HG03469 (cell line): ENCODE results near the gene IL17RA.

ENCODE experiments used
- ATAC-seq: cut with Tn5 transposase; IDR thresholded peaks from one replicate; pipeline ENCODE4 v1.9.1; 2021; ENCODE audit warnings: mild to moderate bottlenecking, moderate library complexity, moderate number of reproducible peaks; ENCODE audit not compliant: unreplicated experiment

IL17RA gene

DNA sequence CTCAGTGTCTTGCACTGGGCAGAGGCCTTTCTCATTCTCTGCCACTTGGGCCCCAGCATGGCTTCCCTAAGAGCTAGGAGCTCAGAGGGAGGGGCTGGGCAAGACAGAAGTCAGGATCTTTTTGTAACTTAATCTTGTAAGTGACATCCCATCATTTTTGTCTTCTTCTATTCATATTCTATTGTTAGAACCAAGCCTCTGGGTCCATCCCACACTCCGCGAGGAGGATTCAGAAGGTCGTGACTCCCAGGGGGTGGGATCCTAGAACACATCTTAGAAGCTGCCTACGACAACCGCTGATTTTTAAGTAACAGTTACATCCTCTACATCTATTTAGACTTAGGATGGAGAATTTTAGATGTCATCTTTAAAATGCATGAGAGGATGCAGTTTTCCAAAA is 1.5 kb upstream of the IL17RA start:
- ATAC-seq, result no peak

DNA sequence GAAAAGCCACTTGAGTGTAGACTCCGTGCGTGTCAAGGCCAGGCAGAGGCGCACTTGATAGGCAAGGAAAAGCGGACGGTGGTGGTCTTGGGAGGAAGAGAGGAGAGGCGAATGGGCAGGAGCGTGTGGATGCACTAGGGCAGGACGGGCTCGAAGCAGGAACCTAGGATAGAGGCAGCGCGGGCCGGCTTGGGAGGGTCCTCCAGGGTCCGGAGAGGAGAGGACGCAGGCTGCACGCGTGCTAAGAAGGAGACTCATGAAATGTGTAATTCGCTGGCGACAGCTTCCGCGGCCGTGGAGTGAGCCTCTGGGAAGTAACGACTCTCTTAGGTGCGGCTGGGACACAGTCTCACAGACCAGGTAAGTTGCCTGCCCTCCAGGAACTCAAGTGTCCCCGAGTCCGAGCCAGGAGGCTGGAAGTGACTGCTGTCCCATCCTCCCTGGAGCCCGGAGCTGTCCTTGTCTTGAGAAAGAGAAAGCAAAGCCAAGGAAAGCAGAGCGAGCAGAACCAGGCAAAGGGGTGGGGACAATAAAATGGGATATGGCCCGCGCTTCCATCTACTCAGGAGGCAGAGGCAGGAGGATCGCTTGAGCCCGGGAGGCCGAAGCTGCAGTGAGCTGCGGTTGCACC is 874 bp upstream of the IL17RA start:
- ATAC-seq, result no peak

DNA sequence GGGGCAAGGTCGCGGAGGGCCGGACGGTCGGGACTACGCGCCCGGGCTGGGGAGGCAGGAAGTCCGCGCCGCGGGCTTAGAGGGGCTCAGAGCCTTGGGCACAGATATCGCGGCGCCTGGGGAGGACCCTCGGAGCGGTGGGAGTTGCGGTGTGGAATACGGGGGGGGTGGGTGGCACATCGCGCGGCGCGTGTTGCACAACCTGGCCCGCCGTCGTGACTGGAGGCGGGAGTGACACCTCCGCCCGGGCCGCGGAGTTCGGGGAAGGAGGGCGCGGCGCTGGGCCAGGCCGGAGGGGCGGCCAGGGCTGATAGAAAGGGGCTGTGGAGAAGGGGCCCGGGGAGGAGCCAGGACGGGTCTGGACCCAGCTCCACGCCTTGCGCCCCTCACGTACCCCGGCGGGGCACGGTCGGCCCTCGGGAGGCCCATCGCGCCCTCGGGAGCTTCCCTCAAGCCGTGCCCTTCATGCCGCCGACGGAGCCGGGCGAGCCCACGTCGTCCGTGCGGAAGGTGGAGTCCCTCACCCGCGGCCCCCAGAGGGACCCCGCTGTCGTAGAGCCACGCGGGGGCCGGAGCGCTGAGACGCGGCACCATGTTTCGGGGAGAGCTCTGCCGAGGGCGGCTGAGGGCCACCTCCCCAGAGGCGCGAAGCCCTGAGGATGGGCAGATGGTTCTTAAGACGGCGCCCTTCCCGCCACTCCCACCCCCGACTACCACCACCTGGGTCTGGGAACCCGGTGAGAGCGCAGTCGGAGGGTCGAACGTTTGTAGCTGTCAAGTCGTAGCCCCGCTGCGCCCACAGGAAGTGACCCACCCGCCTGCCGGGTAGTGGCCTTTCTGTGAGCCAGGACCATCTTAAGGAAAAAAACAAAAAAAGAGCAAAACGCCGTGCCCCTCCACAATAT is 729 bp downstream of the IL17RA start:
- ATAC-seq, result no peak

DNA sequence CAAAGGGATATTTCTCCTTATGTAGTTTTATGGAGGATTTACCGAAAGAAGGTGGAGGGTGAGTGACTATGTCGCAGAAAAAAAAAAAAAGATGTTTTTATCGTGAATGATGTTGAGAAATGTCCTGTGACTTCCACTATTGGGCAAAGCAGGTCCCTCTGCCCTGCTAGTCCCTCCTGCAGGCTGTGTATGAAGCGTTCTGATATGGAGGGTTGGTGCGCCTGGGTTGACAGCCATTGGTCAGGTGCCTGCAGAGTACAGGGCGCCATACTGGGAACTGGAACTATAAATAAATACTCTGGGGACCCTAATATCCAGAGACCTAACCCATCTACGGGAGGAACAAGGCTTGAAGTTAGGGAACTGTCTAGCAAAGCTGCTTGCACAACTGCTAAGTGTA is 1.5 kb downstream of the IL17RA start:
- ATAC-seq, result no peak

DNA sequence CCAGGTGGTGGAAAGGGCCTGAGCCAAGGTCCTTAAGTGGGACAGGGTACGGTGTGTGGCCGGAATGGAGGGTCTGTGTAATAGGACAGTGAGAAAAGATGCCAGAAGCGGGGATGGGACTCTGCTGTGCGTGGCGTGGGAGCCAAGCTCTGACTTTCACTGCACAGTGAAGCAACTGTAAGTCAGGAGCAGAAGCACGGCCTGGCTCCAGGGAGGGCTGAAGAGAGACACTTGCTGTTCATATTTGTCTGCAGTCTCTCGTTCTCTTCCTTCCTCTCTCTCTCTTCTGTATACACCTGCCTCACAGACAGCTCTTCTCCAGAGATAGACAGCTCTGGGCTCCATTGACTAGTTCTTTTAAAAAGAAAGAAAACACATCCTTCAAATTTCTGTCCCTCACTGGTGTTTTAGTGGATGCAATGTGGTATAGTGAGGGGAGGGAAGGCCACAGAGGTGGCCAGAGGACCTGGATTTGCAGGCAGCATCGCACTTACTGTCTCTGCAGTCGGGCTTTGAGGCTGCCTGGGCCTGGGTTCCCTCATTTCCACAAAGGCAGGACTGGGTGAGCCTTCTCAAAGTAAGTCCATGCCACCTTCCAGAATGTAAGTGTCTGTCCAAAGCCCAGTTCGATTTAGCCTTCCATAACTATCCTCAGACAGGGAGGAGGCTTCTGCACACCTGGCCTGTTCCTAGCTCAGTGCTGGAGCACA is 2.1 kb downstream of the IL17RA start:
- no peak for ATAC-seq

DNA sequence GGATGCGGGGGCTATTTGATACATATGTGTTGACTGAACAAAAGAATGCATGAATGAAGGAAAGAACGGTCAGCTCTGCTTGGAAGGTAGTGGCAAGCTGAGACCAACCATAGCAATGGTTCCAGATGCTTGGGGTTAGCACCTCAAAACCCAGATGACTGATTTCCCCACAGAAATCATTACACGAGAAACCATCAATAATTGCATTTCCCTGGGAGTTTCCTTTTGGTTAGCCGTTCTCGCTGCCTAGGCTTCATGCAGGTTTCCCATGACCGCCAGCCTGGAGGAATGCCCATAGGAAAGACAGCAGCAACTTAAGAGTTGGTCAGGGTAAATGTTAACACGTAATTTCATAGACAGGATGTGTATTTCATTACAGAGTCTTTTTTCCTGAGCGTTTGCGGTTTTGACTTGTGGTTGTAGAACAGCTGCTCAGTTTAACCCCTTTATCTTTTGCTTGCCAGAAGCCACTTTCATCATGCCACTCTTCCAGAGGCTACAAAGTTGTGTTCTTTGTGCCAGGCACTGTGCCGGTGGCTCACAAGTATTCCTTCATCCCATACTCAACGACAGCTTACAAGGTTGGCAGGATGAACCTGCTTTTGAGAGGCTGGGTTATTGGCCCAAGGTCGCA is 2.8 kb downstream of the IL17RA start:
- no peak for ATAC-seq

DNA sequence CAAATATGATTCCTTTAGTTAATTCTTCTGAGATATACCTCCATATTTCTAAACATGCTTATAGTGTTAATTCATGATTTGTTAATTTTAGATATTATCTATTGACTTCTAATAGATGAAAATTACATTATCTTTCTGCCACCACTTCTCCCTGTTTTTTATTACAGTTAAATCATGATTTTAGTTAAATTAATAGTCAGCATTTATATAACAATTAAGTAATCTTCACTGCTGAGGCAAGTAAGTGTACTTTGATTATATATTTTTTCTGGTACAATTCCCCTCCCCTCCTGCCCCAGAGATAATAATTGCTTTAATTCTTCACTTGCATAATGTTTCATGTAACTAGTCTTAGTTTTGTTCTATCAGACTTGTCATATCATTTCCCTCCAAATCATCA is 5.8 kb downstream of the IL17RA start:
- no peak for ATAC-seq

DNA sequence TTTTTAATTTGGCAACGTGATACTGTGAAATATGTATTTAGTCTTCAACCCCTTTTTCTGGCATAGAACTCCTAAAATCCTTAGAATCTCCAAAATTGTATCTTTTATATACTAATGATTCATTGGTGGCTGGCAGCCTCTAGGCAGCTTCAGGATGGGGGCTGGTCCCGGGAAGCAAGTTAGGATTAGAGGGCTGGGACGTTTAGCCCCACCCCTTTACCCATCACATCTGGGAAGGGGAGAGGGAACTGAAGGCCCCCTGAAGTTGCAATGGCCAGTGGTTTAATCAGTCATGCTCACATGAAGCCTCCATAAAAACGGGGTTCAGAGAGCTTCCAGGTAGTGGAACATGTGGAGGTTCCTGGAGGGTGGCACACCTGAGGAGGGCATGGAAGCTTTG is 7.1 kb downstream of the IL17RA start:
- ATAC-seq, result no peak

DNA sequence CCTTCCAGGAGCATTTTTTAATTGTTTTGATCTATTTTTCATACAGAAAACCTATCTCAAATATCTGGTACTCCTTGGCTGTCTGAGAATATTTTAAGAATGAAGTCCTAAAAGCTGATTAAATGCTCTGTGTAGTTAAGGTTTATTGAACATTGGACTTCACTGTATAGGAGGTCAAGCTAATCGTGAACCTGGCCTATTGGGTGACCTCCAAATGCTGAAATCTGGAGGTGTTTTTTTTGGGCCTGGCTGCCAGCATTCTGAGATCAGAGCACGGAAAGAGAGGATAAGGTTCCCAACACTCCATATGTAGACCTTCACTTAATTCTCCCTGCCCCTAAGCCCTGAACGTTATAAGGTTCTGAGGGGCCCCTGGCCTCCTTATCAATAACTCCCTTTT is 8.3 kb downstream of the IL17RA start:
- no peak for ATAC-seq

DNA sequence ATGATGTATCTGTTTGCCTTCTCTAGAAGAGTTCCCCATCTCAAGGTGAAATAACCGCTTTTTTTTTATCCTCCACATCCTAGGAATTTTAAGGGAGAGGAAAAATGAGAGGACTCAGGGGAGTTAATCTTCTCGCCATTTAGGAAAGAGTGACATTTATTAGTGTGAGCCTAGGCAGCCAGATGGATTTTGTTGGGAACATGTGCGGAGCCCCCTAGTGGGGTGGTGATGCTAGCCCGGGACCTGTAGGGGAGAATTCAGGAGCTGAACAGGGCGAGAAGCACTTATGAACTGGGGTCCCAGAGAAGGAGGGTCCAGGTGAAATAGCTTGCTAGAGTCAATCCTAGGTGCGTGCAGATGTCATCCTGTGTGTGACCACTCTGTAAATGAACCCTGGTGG is 10.7 kb downstream of the IL17RA start:
- ATAC-seq, result no peak

DNA sequence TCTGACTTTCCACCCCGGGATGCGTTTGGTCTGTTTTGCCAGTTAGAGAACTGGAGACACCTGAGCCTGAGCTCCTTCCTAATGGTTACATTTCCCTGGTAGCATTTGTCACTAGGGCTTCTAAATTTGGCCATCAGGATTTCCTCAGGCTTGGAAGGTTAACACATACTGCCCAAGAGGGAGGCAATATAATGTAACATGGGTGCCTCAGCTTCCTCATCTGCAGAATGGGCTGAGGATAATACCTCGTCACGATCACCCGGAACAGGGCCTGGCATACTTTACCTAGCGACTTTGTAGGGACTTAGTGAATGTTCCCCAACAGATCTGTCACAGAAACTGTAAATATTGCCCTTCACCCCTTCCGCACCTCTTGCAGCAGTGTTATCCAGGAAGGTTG is 11.3 kb downstream of the IL17RA start:
- ATAC-seq, result no peak

DNA sequence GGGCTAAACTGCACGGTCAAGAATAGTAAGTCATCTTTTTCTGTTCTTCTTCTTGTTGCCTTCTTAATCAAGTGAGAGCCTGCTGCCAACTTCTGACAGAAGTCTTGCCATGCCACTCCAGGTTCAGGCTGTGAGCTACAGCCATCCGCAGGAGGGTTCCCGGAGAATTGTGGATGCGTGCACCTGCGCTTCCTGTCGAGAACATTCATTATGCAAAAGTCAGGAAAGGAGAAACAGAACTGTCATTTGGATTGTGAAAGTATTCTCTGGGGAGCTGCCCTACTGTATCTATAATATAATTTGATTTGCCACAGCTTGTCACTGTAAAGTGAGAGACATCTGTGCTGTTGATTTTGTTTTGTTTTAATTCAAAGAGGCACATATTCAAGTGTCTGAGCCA is 12.3 kb downstream of the IL17RA start:
- no peak for ATAC-seq

DNA sequence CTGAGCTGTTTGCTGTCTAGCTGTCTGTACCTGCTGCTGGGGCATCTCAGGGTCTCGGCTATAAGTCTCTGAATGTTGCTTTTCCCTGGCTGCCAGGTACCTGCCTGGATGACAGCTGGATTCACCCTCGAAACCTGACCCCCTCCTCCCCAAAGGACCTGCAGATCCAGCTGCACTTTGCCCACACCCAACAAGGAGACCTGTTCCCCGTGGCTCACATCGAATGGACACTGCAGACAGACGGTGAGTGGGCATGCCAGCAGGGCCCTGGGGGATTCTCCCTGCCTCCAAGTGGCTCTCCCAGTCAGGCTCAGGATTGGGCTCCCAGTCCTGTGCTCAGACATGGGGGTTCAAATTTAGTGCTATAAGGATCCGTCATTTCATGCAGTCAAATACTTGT is 12.9 kb downstream of the IL17RA start:
- no peak for ATAC-seq

DNA sequence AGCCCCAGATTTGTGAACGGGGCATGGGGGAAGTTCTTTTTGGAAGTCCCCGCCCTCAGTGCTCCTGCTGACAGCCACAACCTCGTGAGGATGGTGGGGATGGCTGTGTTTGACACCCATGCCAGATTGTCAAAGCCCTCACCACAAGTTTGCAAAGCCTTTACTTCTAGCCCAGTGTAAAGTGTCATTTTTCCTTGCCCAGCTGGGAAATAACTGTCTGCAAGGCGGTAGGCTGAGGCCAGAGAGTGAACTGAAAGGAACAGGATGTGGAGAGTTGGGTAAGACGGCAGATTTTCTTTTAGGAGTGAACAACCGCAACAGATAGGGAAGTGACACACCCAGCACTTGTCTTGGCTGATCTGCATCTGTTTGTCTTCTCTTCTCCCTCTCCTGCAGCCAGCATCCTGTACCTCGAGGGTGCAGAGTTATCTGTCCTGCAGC is 13.6 kb downstream of the IL17RA start:
- ATAC-seq, result no peak

DNA sequence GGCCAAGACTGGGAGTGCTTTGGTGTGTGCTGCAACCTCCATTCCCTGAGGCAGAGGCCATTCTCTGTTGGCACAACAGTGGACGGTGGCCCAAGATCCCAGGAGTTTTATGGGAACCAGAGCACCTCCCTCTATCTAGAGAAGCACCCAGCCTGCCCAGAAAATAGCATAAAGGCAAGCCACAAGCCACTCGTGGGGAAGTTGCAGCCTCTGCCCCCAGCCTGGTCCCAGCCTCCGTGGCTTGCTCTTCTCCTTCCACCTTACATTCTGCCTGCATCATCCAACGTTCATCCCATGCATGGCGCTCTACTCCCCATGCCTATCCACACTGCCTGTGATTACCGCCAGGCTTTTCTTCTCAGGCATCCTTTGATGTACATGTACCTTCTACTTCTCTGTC is 15.8 kb downstream of the IL17RA start:
- no peak for ATAC-seq

DNA sequence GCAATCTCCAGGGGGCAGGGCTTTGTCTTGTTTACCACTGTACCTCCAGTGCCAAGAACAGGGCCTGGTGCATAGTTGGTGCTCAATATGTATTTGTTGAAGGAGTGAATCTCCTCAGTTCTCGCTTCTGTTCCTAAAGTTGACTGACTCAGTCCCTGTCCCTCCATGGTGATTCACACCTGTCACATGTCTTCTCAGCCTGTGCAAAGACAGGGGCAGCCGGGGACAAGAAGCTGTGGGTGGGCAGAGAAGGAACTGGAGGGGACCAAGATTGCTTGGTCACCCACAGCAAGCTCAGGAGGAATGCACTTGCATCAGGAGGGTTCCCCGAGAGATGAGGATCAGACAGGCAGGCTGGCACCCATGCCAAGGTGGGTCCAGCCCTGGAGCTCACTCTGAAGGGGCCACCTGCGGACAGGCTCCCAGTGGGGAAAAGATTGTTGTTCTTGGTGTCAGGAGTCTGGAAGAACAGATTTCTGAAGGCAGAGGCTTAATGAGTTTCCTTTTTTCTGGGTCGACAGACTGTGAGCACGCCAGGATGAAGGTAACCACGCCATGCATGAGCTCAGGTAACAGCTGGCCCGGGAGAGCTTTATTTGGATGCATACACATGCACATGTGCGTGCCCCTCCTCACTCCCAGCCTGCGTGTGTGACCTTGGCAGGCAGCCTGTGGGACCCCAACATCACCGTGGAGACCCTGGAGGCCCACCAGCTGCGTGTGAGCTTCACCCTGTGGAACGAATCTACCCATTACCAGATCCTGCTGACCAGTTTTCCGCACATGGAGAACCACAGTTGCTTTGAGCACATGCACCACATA is 16.9 kb downstream of the IL17RA start:
- ATAC-seq, result no peak

DNA sequence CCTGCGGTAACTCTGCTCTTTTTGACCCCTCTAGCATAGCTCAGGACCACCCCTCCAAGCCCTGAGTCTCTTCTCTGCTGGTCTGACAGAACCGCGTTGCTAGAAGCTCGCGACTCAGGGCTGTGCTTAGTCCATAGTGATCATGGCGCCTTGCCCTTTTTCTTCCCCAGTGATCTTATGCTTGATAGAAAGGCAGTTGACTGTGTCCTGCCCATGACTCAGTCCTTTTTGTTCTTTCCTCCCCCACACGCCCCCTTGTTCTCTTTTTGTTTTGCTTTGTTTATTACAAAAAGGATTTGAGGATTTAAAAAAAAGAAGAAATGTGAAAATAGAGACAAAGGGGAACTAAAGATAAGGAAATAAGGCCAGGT is 17.5 kb downstream of the IL17RA start:
- ATAC-seq, result no peak

DNA sequence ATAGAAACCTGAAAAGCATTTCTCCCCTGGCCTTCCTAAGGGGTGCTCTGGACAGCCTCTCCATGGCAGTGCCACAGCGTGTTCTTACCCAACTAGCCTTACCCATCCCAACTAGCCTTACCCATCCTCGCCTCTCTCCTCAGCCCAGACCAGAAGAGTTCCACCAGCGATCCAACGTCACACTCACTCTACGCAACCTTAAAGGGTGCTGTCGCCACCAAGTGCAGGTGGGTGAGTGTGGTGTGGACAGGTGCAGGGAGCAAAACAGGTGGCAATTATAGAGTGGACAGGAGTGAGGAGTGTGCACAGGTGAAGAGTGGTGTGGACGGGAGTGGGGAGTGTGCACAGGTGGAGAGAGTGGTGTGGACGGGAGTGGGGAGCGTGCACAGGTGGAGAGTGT is 18.6 kb downstream of the IL17RA start:
- ATAC-seq, result no peak

DNA sequence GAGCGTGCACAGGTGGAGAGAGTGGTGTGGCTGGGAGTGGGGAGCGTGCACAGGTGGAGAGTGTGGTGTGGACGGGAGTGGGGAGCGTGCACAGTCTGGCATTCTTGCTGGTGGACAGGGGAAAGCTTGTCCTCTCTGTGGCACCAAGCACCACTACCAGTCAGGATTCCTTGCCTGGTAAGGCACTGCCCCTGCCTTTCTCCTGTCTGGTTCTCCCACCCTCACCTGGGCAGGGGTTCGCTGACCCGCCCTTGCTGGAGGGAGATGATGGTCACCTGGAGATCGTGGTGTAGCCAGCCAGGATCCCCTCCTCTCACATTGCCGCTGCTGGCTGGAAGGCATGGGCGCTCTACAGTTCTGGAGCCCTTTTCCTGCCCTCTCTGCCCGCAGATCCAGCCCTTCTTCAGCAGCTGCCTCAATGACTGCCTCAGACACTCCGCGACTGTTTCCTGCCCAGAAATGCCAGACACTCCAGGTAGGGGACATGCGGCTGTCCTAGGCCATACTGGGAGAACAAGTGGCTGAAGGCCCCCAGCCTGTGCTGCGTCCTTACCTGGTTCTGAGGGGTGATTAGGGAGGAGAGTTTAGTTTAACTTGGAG is 19.6 kb downstream of the IL17RA start:
- ATAC-seq, result no peak
